H1 (cell line): Measurements from ENCODE around the gene TMEM97. TPM values are rescaled to one million over a fixed set of nuclear protein-coding genes. Genes with fewer than 3 reads are reported as not detected.

ENCODE experiments used
- CTCF ChIA-PET: fragments of 300-600 bp; sonication (Branson Sonifier 250); formaldehyde crosslinking; loops from one replicate; lab custom pipeline; 2021; ENCODE audit not compliant: partially characterized antibody; lab: Charles Lee
- POLR2A ChIA-PET: fragments of 300-600 bp; sonication (Branson Sonifier 250); formaldehyde crosslinking; loops from one replicate; lab custom pipeline; 2021; ENCODE audit warnings: inconsistent platforms; ENCODE audit not compliant: partially characterized antibody; lab: Charles Lee
- DNase-seq, 2 experiments: peaks; one replicate each; pipeline versions ENCODE4 v3.0.0 to v3.0.0-alpha.2; 2010 to 2022; ENCODE audit warnings: low spot score in 2 of 2, low read depth in 1 of 2, mixed read lengths in 1 of 2
- FAIRE-seq: peaks from 2 replicates; lab custom pipeline; 2011; peaks lifted over from hg19 to GRCh38; lab: Jason Lieb, UNC
- H2AFZ ChIP-seq: 2 replicates; pipeline ENCODE4 v1.8.1; 2012; ENCODE audit warnings: low read length, inconsistent platforms
- H2AK5ac ChIP-seq: 2 replicates; pipeline ENCODE4 v1.6.1; 2013; ENCODE audit warnings: low read depth, low read length
- H2BK120ac ChIP-seq: replicated peaks from 2 replicates; pipeline ENCODE3; 2013; ENCODE audit warnings: low read depth, low read length, inconsistent platforms
- H2BK12ac ChIP-seq: 2 replicates; pipeline ENCODE4 v1.6.1; 2013; ENCODE audit warnings: low read depth, low read length
- H2BK15ac ChIP-seq: 2 replicates; pipeline ENCODE4 v1.6.1; 2013; ENCODE audit warnings: low read length
- H2BK20ac ChIP-seq: 2 replicates; pipeline ENCODE4 v1.6.1; 2013; ENCODE audit warnings: low read length
- H2BK5ac ChIP-seq: 2 replicates; pipeline ENCODE4 v1.6.1; 2013; ENCODE audit warnings: low read depth, low read length
- H3K14ac ChIP-seq: 2 replicates; pipeline ENCODE4 v1.6.1; 2013; ENCODE audit warnings: inconsistent platforms; ENCODE audit not compliant: insufficient read length
- H3K18ac ChIP-seq: 2 replicates; pipeline ENCODE4 v1.6.1; 2013; ENCODE audit warnings: low read length; ENCODE audit errors: extremely low read depth
- H3K23ac ChIP-seq: 2 replicates; pipeline ENCODE4 v1.6.1; 2013; ENCODE audit warnings: inconsistent platforms; ENCODE audit not compliant: insufficient read length
- H3K23me2 ChIP-seq: 2 replicates; pipeline ENCODE4 v1.6.1; 2013; ENCODE audit warnings: low read depth, low read length
- H3K27ac ChIP-seq: 2 replicates; pipeline ENCODE4 v1.6.1; 2011; ENCODE audit warnings: low read depth, low read length, inconsistent platforms
- H3K27me3 ChIP-seq, 4 experiments: replicated peaks in 1 of 4; 1 replicate in 1 of 4; 2 replicates in 3 of 4; pipeline versions ENCODE4 v1.6.1 to v1.8.1; 2011 to 2013; ENCODE audit warnings: low read length in 3 of 4, mild to moderate bottlenecking in 3 of 4, inconsistent platforms in 2 of 4, mixed read lengths in 2 of 4, moderate library complexity in 1 of 4; ENCODE audit not compliant: control insufficient read depth in 3 of 4, insufficient read depth in 3 of 4; ENCODE audit errors: extremely low read depth in 1 of 4
- H3K36me3 ChIP-seq, 4 experiments: 2 replicates each; pipeline versions ENCODE4 v1.6.1 to v1.8.1; 2011 to 2013; ENCODE audit warnings: mild to moderate bottlenecking in 4 of 4, low read length in 3 of 4, moderate library complexity in 2 of 4, control low read depth in 1 of 4, inconsistent platforms in 1 of 4; ENCODE audit not compliant: insufficient read depth in 4 of 4, control insufficient read depth in 2 of 4
- H3K4ac ChIP-seq: replicated peaks from 2 replicates; pipeline ENCODE3; 2013; ENCODE audit warnings: low read length, low read depth, mixed read lengths, inconsistent platforms; ENCODE audit not compliant: insufficient read length
- H3K4me1 ChIP-seq, 4 experiments: replicated peaks in 1 of 4; 1 replicate in 1 of 4; 2 replicates in 3 of 4; pipeline versions ENCODE4 v1.6.1 to v1.8.1; 2011 to 2013; ENCODE audit warnings: low read length in 3 of 4, inconsistent platforms in 2 of 4, mixed read lengths in 1 of 4; ENCODE audit not compliant: insufficient read depth in 4 of 4, control insufficient read depth in 3 of 4
- H3K4me2 ChIP-seq, 2 experiments: 2 replicates each; pipeline versions ENCODE4 v1.6.1 to v1.8.1; 2011 to 2013; ENCODE audit warnings: low read depth in 2 of 2, low read length in 2 of 2, control low read depth in 1 of 2, inconsistent platforms in 1 of 2, mild to moderate bottlenecking in 1 of 2; ENCODE audit not compliant: insufficient read depth in 1 of 2
- H3K4me3 ChIP-seq, 4 experiments: fragments of 200-600, 300-600 bp in 1 of 4; sonication (generic), shearing (Covaris generic), sonication (Bioruptor Twin) in 1 of 4; 2 replicates each; pipeline versions ENCODE4 v1.5.1 to v1.8.1; 2011 to 2016; ENCODE audit warnings: low read length in 4 of 4, low read depth in 3 of 4, control low read depth in 2 of 4, inconsistent platforms in 2 of 4, mild to moderate bottlenecking in 2 of 4, mixed read lengths in 1 of 4, moderate library complexity in 1 of 4; ENCODE audit not compliant: insufficient read depth in 2 of 4; ENCODE audit errors: extremely low read depth in 1 of 4
- H3K56ac ChIP-seq: replicated peaks from 2 replicates; pipeline ENCODE3; 2013; ENCODE audit warnings: low read depth, mild to moderate bottlenecking, mixed read lengths, low read length, inconsistent platforms; ENCODE audit not compliant: insufficient read length
- H3K79me1 ChIP-seq: 2 replicates; pipeline ENCODE4 v1.6.1; 2013; ENCODE audit warnings: low read depth, low read length, control low read depth
- H3K79me2 ChIP-seq, 2 experiments: 2 replicates each; pipeline versions ENCODE4 v1.6.1 to v1.8.1; 2012 to 2013; ENCODE audit warnings: low read length in 2 of 2, mild to moderate bottlenecking in 2 of 2, inconsistent platforms in 1 of 2; ENCODE audit not compliant: insufficient read depth in 2 of 2, control insufficient read depth in 1 of 2
- H3K9ac ChIP-seq, 4 experiments: replicated peaks in 1 of 4; 1 replicate in 1 of 4; 2 replicates in 3 of 4; pipeline versions ENCODE4 v1.6.1 to v1.8.1; 2011 to 2013; ENCODE audit warnings: low read depth in 3 of 4, low read length in 3 of 4, control low read depth in 2 of 4, mild to moderate bottlenecking in 2 of 4, moderate library complexity in 2 of 4, inconsistent platforms in 1 of 4; ENCODE audit errors: extremely low read depth in 1 of 4
- H3K9me3 ChIP-seq, 2 experiments: 2 replicates each; pipeline versions ENCODE4 v1.6.1 to v1.8.1; 2012 to 2013; ENCODE audit warnings: mild to moderate bottlenecking in 2 of 2, moderate library complexity in 2 of 2, control low read depth in 1 of 2, inconsistent platforms in 1 of 2, low read depth in 1 of 2, low read length in 1 of 2, mixed read lengths in 1 of 2; ENCODE audit not compliant: insufficient read depth in 2 of 2
- H4K20me1 ChIP-seq, 2 experiments: replicated peaks in 1 of 2; 2 replicates each; pipeline versions ENCODE3 to v1.8.1; 2011 to 2013; ENCODE audit warnings: inconsistent platforms in 2 of 2, low read length in 2 of 2, mild to moderate bottlenecking in 1 of 2; ENCODE audit not compliant: insufficient read depth in 2 of 2, control insufficient read depth in 1 of 2
- H4K5ac ChIP-seq: 2 replicates; pipeline ENCODE4 v1.6.1; 2013; ENCODE audit warnings: low read length, low read depth, mixed read lengths, inconsistent platforms; ENCODE audit not compliant: insufficient read length
- H4K8ac ChIP-seq: 2 replicates; pipeline ENCODE4 v1.8.0; 2013; ENCODE audit warnings: mild to moderate bottlenecking, moderate library complexity, low read length, inconsistent platforms; ENCODE audit not compliant: insufficient read depth; ENCODE audit errors: extremely low read depth
- H4K91ac ChIP-seq: replicated peaks from 2 replicates; pipeline ENCODE3; 2013; ENCODE audit warnings: low read length, mixed read lengths, inconsistent platforms; ENCODE audit not compliant: insufficient read length
- CEBPB ChIP-seq: IDR thresholded peaks from 2 replicates; pipeline ENCODE4 v1.6.1; 2012; ENCODE audit warnings: low read depth, low read length
- CREB1 ChIP-seq: IDR thresholded peaks from 2 replicates; pipeline ENCODE4 v1.6.1; 2012; ENCODE audit warnings: inconsistent platforms
- CTBP2 ChIP-seq: IDR thresholded peaks from 2 replicates; pipeline ENCODE4 v1.7.0; 2011; ENCODE audit warnings: borderline replicate concordance, mild to moderate bottlenecking, moderate library complexity, mixed read lengths, low read length; ENCODE audit not compliant: insufficient read depth, insufficient read length
- GABPA ChIP-seq: IDR thresholded peaks from 2 replicates; pipeline ENCODE4 v1.6.1; 2011; ENCODE audit warnings: mild to moderate bottlenecking, low read length, moderate library complexity, borderline replicate concordance; ENCODE audit not compliant: insufficient read depth
- KDM1A ChIP-seq: fragments of 200-600, 300-600 bp; sonication (generic); IDR thresholded peaks from 2 replicates; pipeline ENCODE4 v1.7.1; 2016; ENCODE audit warnings: mild to moderate bottlenecking, low read length, borderline replicate concordance
- MAFK ChIP-seq: IDR thresholded peaks from 2 replicates; pipeline ENCODE4 v1.6.1; 2012; ENCODE audit warnings: low read depth, mild to moderate bottlenecking, improper control_type of control experiment, low read length
- NRF1 ChIP-seq: IDR thresholded peaks from 2 replicates; pipeline ENCODE4 v1.6.1; 2011; ENCODE audit warnings: mild to moderate bottlenecking, low read depth, low read length, improper control_type of control experiment
- POU5F1 ChIP-seq: IDR thresholded peaks from 2 replicates; pipeline ENCODE4 v1.6.1; 2011; ENCODE audit warnings: low read depth, mild to moderate bottlenecking, low read length, moderate library complexity
- SAP30 ChIP-seq: fragments of 300-600 bp; sonication (generic); IDR thresholded peaks from 2 replicates; pipeline ENCODE4 v1.7.1; 2012; ENCODE audit warnings: low read length, moderate library complexity, mild to moderate bottlenecking, inconsistent platforms; ENCODE audit not compliant: insufficient read depth, insufficient replicate concordance
- SIX5 ChIP-seq: IDR thresholded peaks from 2 replicates; pipeline ENCODE4 v1.6.1; 2011; ENCODE audit warnings: mild to moderate bottlenecking, low read depth, low read length
- TEAD4 ChIP-seq: IDR thresholded peaks from 2 replicates; pipeline ENCODE4 v1.6.1; 2012; ENCODE audit warnings: low read depth, low read length, inconsistent platforms, mixed read lengths
- USF2 ChIP-seq: IDR thresholded peaks from 2 replicates; pipeline ENCODE4 v1.6.1; 2011; ENCODE audit warnings: low read length, improper control_type of control experiment
- WGBS, 2 experiments: shearing (Covaris generic) in 1 of 2; methylation state at CpG; one replicate each; pipeline versions ENCODE4 v1.1.6 to v1.1.7; 2013 to 2015; ENCODE audit warnings: low lambda C conversion rate in 2 of 2, mixed read lengths in 2 of 2, inconsistent platforms in 1 of 2, low coverage in 1 of 2, missing lambda C conversion rate in 1 of 2; ENCODE audit not compliant: insufficient replicate concordance in 2 of 2, insufficient coverage in 1 of 2, insufficient read length in 1 of 2; ENCODE audit errors: extremely low coverage in 1 of 2, missing lambda C conversion rate in 1 of 2; 5-methylcytosine and 5-hydroxymethylcytosine counted together
- polyA plus RNA-seq, 7 experiments: library from polyadenylated mRNA; depleted of rRNA in 3 of 7; stranded (reverse) in 5 of 7; unstranded in 2 of 7; fragments of >200 nt in 5 of 7; fragments of 200-250 nt in 2 of 7; gene quantifications; 1 replicate in 5 of 7; 2 replicates in 1 of 7; 4 replicates in 1 of 7; pipeline versions ENCODE4 v1.2.1 to v1.2.3, GENCODE V29; 2011 to 2013; ENCODE audit warnings: missing spikeins in 2 of 7, mixed read lengths in 2 of 7
- total RNA-seq: library from RNA; stranded (reverse); fragmentation: NEBNext Ultra II Directional; extraction: Animal tissue kit (Norgen Biotek cat#: 25700); gene quantifications from 2 replicates; pipeline ENCODE4 v1.2.1, GENCODE V29; 2021
- TF ChIP-seq, protein P1 (sequence below): IDR thresholded peaks from 2 replicates; pipeline ENCODE4 v1.6.1; 2011; ENCODE audit warnings: low read depth, mild to moderate bottlenecking, low read length; ENCODE audit not compliant: insufficient read depth

TMEM97 gene
- total and polyA plus RNA-seq, 2 of the 8 experiments (the other 6 are each of a cell fraction or from before 2014, with no cell fraction given), result 126 to 130 TPM

DNA sequence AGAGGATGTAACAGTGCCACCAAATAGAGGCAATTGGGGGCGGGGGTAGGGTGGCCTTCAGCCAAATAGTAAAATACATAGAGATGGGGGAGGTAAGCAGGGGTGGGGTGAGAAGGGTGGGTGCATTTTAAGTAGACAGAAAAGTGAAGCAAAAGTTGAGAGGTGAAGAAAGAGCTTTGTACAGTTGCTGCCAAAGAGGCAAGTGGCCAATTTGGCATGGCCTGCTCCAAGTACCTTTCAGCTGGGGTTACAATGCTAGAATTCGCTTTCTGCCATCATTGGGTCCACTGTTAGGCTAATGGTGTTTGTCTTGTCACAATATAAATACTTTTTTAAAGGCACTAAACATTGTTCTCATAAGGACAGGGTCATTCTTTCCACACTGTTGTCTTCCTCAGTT, 5.2 kb upstream of the TMEM97 start:
- WGBS, 2 experiments, result 73% methylated on average over 2 of the region's 2 CpGs; no CpG with 5 or more reads in 1 of the 2 experiments
- Histone ChIP-seq H3K4me2 (no peak overlapping the region), H3K9me3 (no peaks in the 10 kb centered on the region)

More for the DNA sequence above, 5.2 kb upstream of the TMEM97 start:
- Histone ChIP-seq H4K91ac (no peak overlapping the region), H3K14ac (no peak overlapping the region), H3K4me3 (no peak overlapping the region), H2BK5ac (no peak overlapping the region), H3K9ac (no peak overlapping the region), H3K27ac (no peak overlapping the region), H3K36me3 (no peaks in the 10 kb centered on the region), H3K23ac (no peak overlapping the region), H2BK12ac (no peak overlapping the region), H3K18ac (no peak overlapping the region), H2AFZ (no peak overlapping the region), H3K27me3 (peaks cover 0 to 3% (median 0%) of the 10 kb centered on the region in 4 experiments; a peak in 1 of 7 replicates), H3K56ac (no peak overlapping the region), H2BK20ac (no peak overlapping the region), H3K79me1 (no peaks in the 10 kb centered on the region), H2BK15ac (no peak overlapping the region), H2BK120ac (no peak overlapping the region), H3K23me2 (peaks cover 9% of the 10 kb centered on the region), H3K4me1 (peaks cover 0 to 19% (median 13%) of the 10 kb centered on the region in 4 experiments; a peak in 6 of 7 replicates), H2AK5ac (no peak overlapping the region), H4K20me1 (no peaks in the 10 kb centered on the region), H3K4ac (no peak overlapping the region), H3K79me2 (no peaks in the 10 kb centered on the region), H4K5ac (no peak overlapping the region), H4K8ac (no peak overlapping the region)
- no peak for DNase-seq
- FAIRE-seq, result no peak
- TF ChIP-seq GABPA (no peak), CEBPB (no peak), SAP30 (no peak), MAFK (no peak), SIX5 (no peak), TEAD4 (no peak), NRF1 (no peak), KDM1A (no peak), CREB1 (no peak), USF2 (no peak), CTBP2 (no peak), POU5F1 (no peak)
- TF ChIP-seq, protein P1, sequence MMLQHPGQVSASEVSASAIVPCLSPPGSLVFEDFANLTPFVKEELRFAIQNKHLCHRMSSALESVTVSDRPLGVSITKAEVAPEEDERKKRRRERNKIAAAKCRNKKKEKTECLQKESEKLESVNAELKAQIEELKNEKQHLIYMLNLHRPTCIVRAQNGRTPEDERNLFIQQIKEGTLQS, result no peak
- CTCF ChIA-PET, result interaction anchor here (1.4 to 1.6 kb wide), 2 partner anchors 8 to 33 kb away, joined by 3 read pairs; no protein-coding TSS in a partner anchor
- POLR2A ChIA-PET, result interaction anchor here (1.7 to 2.5 kb wide), 2 partner anchors 11 to 87 kb away, joined by 5 to 6 read pairs; no protein-coding TSS in a partner anchor
